Measurements from ENCODE around the gene PTCRA.

Gene PTCRA

GRCh38 chr6:42962502-42963178 lies 46.8 kb downstream of the PTCRA start:
- H3K9me3 ChIP-seq = no peaks in the 10 kb centered on the region
- DNase-seq (ENCODE audit: low spot score in 2 of 2) = no peak
- peaks cover 31% of the 10 kb centered on the region for H3K36me3 ChIP-seq (replicated peaks)
- no peaks in the 10 kb centered on the region for H3K4me1 ChIP-seq
- no peak overlapping the region for H3K4me3 ChIP-seq
- no peaks in the 10 kb centered on the region for H3K27me3 ChIP-seq (ENCODE audit: low read depth)
- in situ Hi-C loops (cut with MboI; ENCODE audit: low sequenced_read_pairs) = no loop called here

GRCh38 chr6:42963179-42963854 lies 47.5 kb downstream of the PTCRA start:
- in situ Hi-C loops (cut with MboI; ENCODE audit: low sequenced_read_pairs) = no loop called here
- Histone ChIP-seq H3K4me3 (no peak overlapping the region), H3K9me3 (no peaks in the 10 kb centered on the region), H3K27me3 (ENCODE audit: low read depth) (no peaks in the 10 kb centered on the region), H3K4me1 (no peaks in the 10 kb centered on the region), H3K36me3 (replicated peaks) (peaks cover 35% of the 10 kb centered on the region)
- no peak for DNase-seq (ENCODE audit: low spot score in 2 of 2)

GRCh38 chr6:42963855-42964605 lies 48.2 kb downstream of the PTCRA start:
- DNase-seq (ENCODE audit: low spot score in 2 of 2) = peak; percentile 32 to 70
- H3K27me3 ChIP-seq (ENCODE audit: low read depth) = no peaks in the 10 kb centered on the region
- H3K4me1 ChIP-seq = no peaks in the 10 kb centered on the region
- H3K36me3 ChIP-seq (replicated peaks) = peaks cover 42% of the 10 kb centered on the region
- in situ Hi-C loops (cut with MboI; ENCODE audit: low sequenced_read_pairs) = no loop called here
- no peak overlapping the region for H3K4me3 ChIP-seq
- H3K9me3 ChIP-seq = no peaks in the 10 kb centered on the region

GRCh38 chr6:42966571-42966970 lies 50.7 kb downstream of the PTCRA start:
- Histone ChIP-seq H3K27me3 (ENCODE audit: low read depth) (no peaks in the 10 kb centered on the region), H3K9me3 (no peaks in the 10 kb centered on the region), H3K4me1 (no peaks in the 10 kb centered on the region), H3K4me3 (no peak overlapping the region), H3K36me3 (replicated peaks) (peaks cover 51% of the 10 kb centered on the region)
- in situ Hi-C loops (cut with MboI; ENCODE audit: low sequenced_read_pairs) = no loop called here
- DNase-seq (ENCODE audit: low spot score in 2 of 2) = no peak

- DNase-seq (ENCODE audit: low spot score in 2 of 2) = no peak
- Histone ChIP-seq H3K36me3 (replicated peaks) (peaks cover 53% of the 10 kb centered on the region), H3K4me3 (no peak overlapping the region), H3K4me1 (no peaks in the 10 kb centered on the region), H3K9me3 (no peaks in the 10 kb centered on the region), H3K27me3 (ENCODE audit: low read depth) (no peaks in the 10 kb centered on the region)
- in situ Hi-C loops (cut with MboI; ENCODE audit: low sequenced_read_pairs) = no loop called here
These were observed 51.4 kb downstream of the PTCRA start for GRCh38 chr6:42967228-42967627.

GRCh38 chr6:42968126-42968701 lies 52.4 kb downstream of the PTCRA start:
- no peak for DNase-seq (ENCODE audit: low spot score in 2 of 2)
- H3K4me1 ChIP-seq = no peaks in the 10 kb centered on the region
- in situ Hi-C loops (cut with MboI; ENCODE audit: low sequenced_read_pairs) = no loop called here
- H3K9me3 ChIP-seq = no peaks in the 10 kb centered on the region
- H3K36me3 ChIP-seq (replicated peaks) = peaks cover 52% of the 10 kb centered on the region
- no peaks in the 10 kb centered on the region for H3K27me3 ChIP-seq (ENCODE audit: low read depth)
- H3K4me3 ChIP-seq = no peak overlapping the region

DNA sequence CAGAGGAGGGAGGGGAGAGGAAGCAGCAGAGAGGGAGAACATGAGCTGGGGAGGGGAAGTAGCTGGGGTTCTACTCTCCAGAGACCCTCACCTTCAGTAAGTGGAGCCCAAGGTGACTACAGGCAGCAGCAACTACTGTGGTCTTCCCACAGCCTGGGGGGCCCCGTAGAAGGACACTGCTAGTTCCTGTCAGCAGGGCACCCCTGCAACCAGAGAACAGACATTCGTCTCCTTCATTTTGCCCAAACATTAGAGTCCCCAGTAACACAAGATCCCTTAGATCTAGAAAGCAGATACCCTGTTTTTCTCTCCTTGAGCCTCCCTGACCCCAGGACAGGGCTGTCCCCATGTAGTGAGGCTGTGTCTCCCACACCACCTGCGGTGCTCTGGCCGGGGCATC lies 52.9 kb downstream of the PTCRA start:
- Histone ChIP-seq H3K36me3 (replicated peaks) (peaks cover 57% of the 10 kb centered on the region), H3K27me3 (ENCODE audit: low read depth) (no peaks in the 10 kb centered on the region), H3K4me1 (no peaks in the 10 kb centered on the region), H3K9me3 (no peaks in the 10 kb centered on the region), H3K4me3 (no peak overlapping the region)
- in situ Hi-C loops (cut with MboI; ENCODE audit: low sequenced_read_pairs) = no loop called here
- no peak for DNase-seq (ENCODE audit: low spot score in 2 of 2)

- Histone ChIP-seq H3K4me1 (no peaks in the 10 kb centered on the region), H3K36me3 (replicated peaks) (peaks cover 56% of the 10 kb centered on the region), H3K4me3 (no peak overlapping the region), H3K27me3 (ENCODE audit: low read depth) (no peaks in the 10 kb centered on the region), H3K9me3 (no peaks in the 10 kb centered on the region)
- DNase-seq (ENCODE audit: low spot score in 2 of 2) = no peak
- in situ Hi-C loops (cut with MboI; ENCODE audit: low sequenced_read_pairs) = no loop called here
These were observed 53.6 kb downstream of the PTCRA start for GRCh38 chr6:42969431-42969830.

- Histone ChIP-seq H3K9me3 (no peaks in the 10 kb centered on the region), H3K4me3 (no peak overlapping the region), H3K36me3 (replicated peaks) (peaks cover 56% of the 10 kb centered on the region), H3K27me3 (ENCODE audit: low read depth) (no peaks in the 10 kb centered on the region), H3K4me1 (no peaks in the 10 kb centered on the region)
- no peak for DNase-seq (ENCODE audit: low spot score in 2 of 2)
- in situ Hi-C loops (cut with MboI; ENCODE audit: low sequenced_read_pairs) = no loop called here
These were observed 54.1 kb downstream of the PTCRA start for GRCh38 chr6:42969934-42970333.

DNA sequence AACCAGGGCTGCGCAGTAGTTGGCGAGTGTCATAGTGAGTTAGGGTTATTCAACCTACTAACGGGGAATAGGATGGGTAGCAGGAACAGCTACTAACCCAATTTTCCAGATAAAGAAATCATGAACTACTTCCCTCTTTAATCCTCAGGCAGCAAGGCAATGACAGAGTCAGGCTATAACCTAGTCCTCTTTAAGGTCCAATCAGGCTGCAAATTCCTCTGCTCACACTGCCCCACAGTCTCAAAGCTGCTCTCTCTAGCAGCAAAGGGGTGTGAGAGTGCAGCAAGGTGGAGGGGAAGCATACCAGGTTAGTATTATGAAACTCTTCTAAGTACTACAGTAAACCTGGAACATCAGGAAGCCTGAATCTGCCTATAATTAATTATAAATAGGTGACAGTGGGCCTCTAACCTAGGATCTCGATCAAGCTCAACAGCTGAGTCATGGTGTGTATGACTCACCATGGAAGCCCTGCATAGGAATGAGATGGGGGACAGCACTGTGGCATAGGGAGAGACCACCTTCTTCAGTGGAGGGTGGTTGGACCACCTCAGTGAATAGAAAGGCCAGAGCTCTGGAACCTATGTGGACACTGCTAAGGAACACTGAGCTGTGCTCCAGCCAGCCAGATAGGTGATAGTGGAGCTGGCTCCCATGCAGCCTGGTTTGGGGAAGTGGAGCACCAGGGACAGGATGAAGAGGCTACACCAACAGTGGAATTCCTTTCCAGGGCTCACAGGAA lies 55.2 kb downstream of the PTCRA start:
- in situ Hi-C loops (cut with MboI; ENCODE audit: low sequenced_read_pairs) = no loop called here
- Histone ChIP-seq H3K4me1 (no peaks in the 10 kb centered on the region), H3K4me3 (no peak overlapping the region), H3K27me3 (ENCODE audit: low read depth) (no peaks in the 10 kb centered on the region), H3K36me3 (replicated peaks) (peaks cover 49% of the 10 kb centered on the region), H3K9me3 (no peaks in the 10 kb centered on the region)
- no peak for DNase-seq (ENCODE audit: low spot score in 2 of 2)

- Histone ChIP-seq H3K4me3 (no peak overlapping the region), H3K27me3 (ENCODE audit: low read depth) (no peaks in the 10 kb centered on the region), H3K4me1 (peaks cover 3% of the 10 kb centered on the region; the same call in 1 of the 2 replicates), H3K36me3 (replicated peaks) (peaks cover 44% of the 10 kb centered on the region), H3K9me3 (no peaks in the 10 kb centered on the region)
- DNase-seq (ENCODE audit: low spot score in 2 of 2) = no peak
- in situ Hi-C loops (cut with MboI; ENCODE audit: low sequenced_read_pairs) = no loop called here
These were observed 56.0 kb downstream of the PTCRA start for GRCh38 chr6:42971746-42972327.

GRCh38 chr6:42973926-42974325 lies 58.1 kb downstream of the PTCRA start:
- in situ Hi-C loops (cut with MboI; ENCODE audit: low sequenced_read_pairs) = no loop called here

GRCh38 chr6:42974919-42975505 lies 59.2 kb downstream of the PTCRA start:
- in situ Hi-C loops (cut with MboI; ENCODE audit: low sequenced_read_pairs) = no loop called here
- no peak for DNase-seq (ENCODE audit: low spot score in 2 of 2)
- H3K4me1 ChIP-seq = peaks cover 14% of the 10 kb centered on the region

More at GRCh38 chr6:42973926-42974325, 58.1 kb downstream of the PTCRA start:
- no peaks in the 10 kb centered on the region for H3K27me3 ChIP-seq (ENCODE audit: low read depth)
- H3K4me3 ChIP-seq = no peak overlapping the region
- H3K36me3 ChIP-seq (replicated peaks) = peaks cover 32% of the 10 kb centered on the region
- H3K4me1 ChIP-seq = peaks cover 8% of the 10 kb centered on the region
- H3K9me3 ChIP-seq = no peaks in the 10 kb centered on the region
- no peak for DNase-seq (ENCODE audit: low spot score in 2 of 2)

More at GRCh38 chr6:42974919-42975505, 59.2 kb downstream of the PTCRA start:
- Histone ChIP-seq H3K27me3 (ENCODE audit: low read depth) (no peaks in the 10 kb centered on the region), H3K4me3 (no peak overlapping the region), H3K9me3 (no peaks in the 10 kb centered on the region), H3K36me3 (replicated peaks) (peaks cover 28% of the 10 kb centered on the region)
